Pancreas (tissue), 10 donors: ENCODE results near the gene DEPDC4. TPM values are rescaled to one million over a fixed set of nuclear protein-coding genes. Genes with fewer than 3 reads are reported as not detected.
A peak's percentile ranks its signal among the peaks of the same experiment; 100 is the strongest.
"Not testable (repeated sequence)": the region's sequence is repeated elsewhere in the genome, so short reads cannot be mapped to it uniquely, and the experiment has no call there.

Experiments used
- ATAC-seq, 4 donors: fragments of 200-7000 bp; cut with Tn5 transposase; one replicate each; pipeline versions ENCODE4 v1.8.0 to v1.9.1; 2020; ENCODE audit warnings: mild to moderate bottlenecking in 4 of 4, moderate library complexity in 4 of 4
- DNase-seq, 6 donors: peaks; one replicate each; pipeline ENCODE4 v3.0.0-alpha.2; 2020
- FAIRE-seq: peaks from 2 replicates; lab custom pipeline; 2012; peaks lifted over from hg19 to GRCh38; lab: Jason Lieb, UNC
- H3K27ac ChIP-seq, 4 donors: fragments of 200-600 bp; sonication (generic); 1 replicate in 3 of 4; 2 replicates in 1 of 4; pipeline versions ENCODE4 v1.5.0 to v1.8.0; 2020
- H3K27me3 ChIP-seq, 4 donors: fragments of 200-600 bp; one replicate each; pipeline ENCODE4 v1.8.0; 2021
- H3K36me3 ChIP-seq, 3 donors: fragments of 200-600 bp; sonication (generic) in 1 of 3; one replicate each; pipeline versions ENCODE4 v1.5.0 to v1.8.0; 2020 to 2021
- H3K4me1 ChIP-seq, 3 donors: fragments of 200-600 bp; one replicate each; pipeline ENCODE4 v1.8.0; 2021
- H3K4me3 ChIP-seq, 4 donors: fragments of 200-600 bp; sonication (generic) in 2 of 4; one replicate each; pipeline versions ENCODE4 v1.5.0 to v1.8.0; 2020 to 2021
- H3K9me3 ChIP-seq, 4 donors: fragments of 200-600 bp; one replicate each; pipeline ENCODE4 v1.8.0; 2021
- CTCF ChIP-seq, 4 donors: fragments of 200-600 bp; sonication (generic) in 3 of 4; IDR thresholded peaks; one replicate each; pipeline versions ENCODE4 v1.5.0 to v1.8.0; 2021; ENCODE audit warnings: antibody characterized with exemption in 4 of 4
- WGBS, 2 donors: extraction: QIAGEN DNeasy Blood & Tissue Kit; methylation state at CpG; one replicate each; pipeline ENCODE4 v1.1.7; 2013; 5-methylcytosine and 5-hydroxymethylcytosine counted together
- intact Hi-C, 3 donors: fragments of 100-400 bp; cut with DNase I; formaldehyde crosslinking; loops; one replicate each; pipeline versions ENCODE4 v1.11.1 to v1.14.2; 2022
- polyA plus RNA-seq, 2 donors: library from polyadenylated mRNA; stranded (reverse); fragments of 200-250 nt; gene quantifications; one replicate each; pipeline ENCODE4 v1.2.3, GENCODE V29; 2013
- total RNA-seq, 6 donors: library from RNA; stranded (reverse); fragmentation: NEBNext Ultra II Directional in 4 of 6; extraction: Animal tissue kit (Norgen Biotek cat#: 25700) in 4 of 6; gene quantifications; one replicate each; pipeline versions ENCODE4 v1.2.1 to v1.2.4, GENCODE V29; 2021 to 2023
- donor health status: healthy with polysubstance abuse.
- donor health status: DM: no; HTN: no; CAD: no; lungs with moderate emphysema.
- donor health status: DM: no; HTN: no; CAD: no.
- donor health status: control.
- donor health status: control.
- donor health status: Bipolar disorder and iron deficiency.
- donor health status: DM: yes; HTN: yes; CAD: no.
- donor health status: DM: no; HTN: no; CAD: no.
- donor health status: DM: no; HTN: no; CAD: no.
- donor health status: DM: yes; HTN: yes; CAD: no.

DEPDC4 gene
- total and polyA plus RNA-seq, 8 donors: 0.42 to 2.2 (median 1.2) TPM

GRCh38 chr12:100229876-100230275 is 37.0 kb downstream of the DEPDC4 start:
- ATAC-seq: peak in 1 of 4 donors; percentile 44
- whole genome bisulfite sequencing, 2 donors: 91 to 92% methylated on average over 4 of the region's 4 CpGs
- intact Hi-C loops: loop anchor here in 2 of 3 donors (10.0 kb wide), 2 partner anchors 315 to 325 kb away; no protein-coding TSS in a partner anchor
- no peak for DNase-seq
- no peak overlapping the region for H3K4me3 ChIP-seq
- H3K9me3 ChIP-seq: no peaks in the 10 kb centered on the region
- no peaks in the 10 kb centered on the region for H3K4me1 ChIP-seq
- H3K27ac ChIP-seq: no peak overlapping the region
- H3K36me3 ChIP-seq: no peaks in the 10 kb centered on the region
- no peak for TF ChIP-seq CTCF (IDR thresholded peaks at IDR 0.05)
- H3K27me3 ChIP-seq: no peaks in the 10 kb centered on the region
- FAIRE-seq: no peak

DNA sequence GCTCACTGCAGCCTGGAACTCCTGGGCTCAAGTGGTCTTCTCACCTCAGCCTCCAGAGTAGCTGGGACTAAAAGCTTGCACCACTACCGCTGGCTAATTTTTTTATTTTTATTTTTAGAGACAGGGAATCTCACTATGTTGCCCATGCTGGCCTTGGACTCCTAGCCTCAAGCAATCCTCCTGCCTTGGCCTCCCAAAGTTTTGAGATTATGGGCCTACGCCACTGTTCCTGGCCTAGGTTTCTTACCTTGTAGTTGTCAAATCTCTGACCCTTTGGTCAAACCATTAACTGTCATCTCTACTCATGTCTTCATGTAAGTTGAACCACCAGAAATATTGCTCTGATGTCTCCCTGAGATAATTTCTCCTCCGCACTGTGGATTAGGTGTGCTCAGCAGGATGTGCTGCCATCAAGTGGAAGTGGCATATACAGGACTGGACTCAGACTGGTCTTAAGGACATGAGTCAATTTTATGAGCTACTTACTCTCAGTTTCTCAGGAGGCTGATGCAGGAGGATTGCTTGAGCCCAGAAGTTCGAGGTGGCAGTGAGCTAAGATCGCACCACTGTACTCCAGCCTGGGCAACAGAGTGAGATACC is 37.7 kb downstream of the DEPDC4 start:
- Histone ChIP-seq H3K9me3 (no peaks in the 10 kb centered on the region), H3K4me1 (no peaks in the 10 kb centered on the region), H3K4me3 (no peak overlapping the region), H3K36me3 (no peaks in the 10 kb centered on the region), H3K27me3 (no peaks in the 10 kb centered on the region), H3K27ac (no peak overlapping the region)
- DNase-seq (no peak), FAIRE-seq (no peak), ATAC-seq (peak in 2 of 4 donors; percentile 32 to 53)
- intact Hi-C loops: no loop called here
- no peak for TF ChIP-seq CTCF (IDR thresholded peaks at IDR 0.05)
- 96 to 97% methylated on average over 5 of the region's 5 CpGs for WGBS, 2 donors

DNA sequence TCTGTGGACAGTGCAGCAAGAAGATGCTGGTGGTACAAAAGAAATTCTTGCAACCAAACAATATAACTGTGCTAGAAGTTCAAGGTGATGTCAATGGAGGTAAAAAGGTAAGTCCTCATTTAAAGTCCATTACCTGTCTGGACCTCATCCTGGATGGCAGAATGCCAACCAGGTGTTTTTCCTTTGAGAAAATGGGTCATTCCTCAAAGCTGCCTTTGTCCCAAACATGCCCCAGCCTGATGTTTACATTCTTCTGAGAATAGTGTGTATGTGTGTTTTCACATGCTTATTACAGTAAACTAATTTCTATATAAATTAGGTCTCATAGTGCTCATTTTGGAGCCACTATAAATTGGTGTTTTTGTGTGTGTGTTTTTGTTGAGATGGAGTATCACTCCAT is 41.4 kb downstream of the DEPDC4 start:
- Histone ChIP-seq H3K4me3 (no peak overlapping the region), H3K36me3 (no peaks in the 10 kb centered on the region), H3K4me1 (no peaks in the 10 kb centered on the region), H3K9me3 (no peaks in the 10 kb centered on the region), H3K27ac (no peak overlapping the region), H3K27me3 (no peaks in the 10 kb centered on the region)
- ATAC-seq: no peak
- no peak for DNase-seq
- no peak for FAIRE-seq
- no peak for TF ChIP-seq CTCF (IDR thresholded peaks at IDR 0.05)
- intact Hi-C loops: no loop called here

DNA sequence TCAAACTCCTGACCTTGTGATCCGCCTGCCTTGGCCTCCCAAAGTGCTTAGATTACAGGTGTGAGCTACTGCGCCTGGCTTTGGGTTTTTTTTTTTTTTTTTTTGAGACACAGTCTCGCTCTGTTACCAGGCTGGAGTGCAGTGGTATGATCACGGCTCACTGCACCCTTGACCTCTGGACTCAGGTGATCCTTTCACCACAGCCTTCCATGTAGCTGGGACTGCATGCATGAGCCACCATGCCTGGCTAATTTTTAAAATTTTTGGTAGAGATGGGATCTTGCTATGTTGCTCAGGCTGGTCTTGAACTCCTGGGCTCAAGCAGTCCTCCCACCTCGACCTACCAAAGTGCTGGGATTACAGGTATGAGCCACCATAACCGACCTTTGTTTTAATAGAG is 44.7 kb downstream of the DEPDC4 start:
- H3K36me3 ChIP-seq, H3K9me3 ChIP-seq, H3K27ac ChIP-seq, H3K4me1 ChIP-seq, DNase-seq, FAIRE-seq, intact Hi-C loops, H3K4me3 ChIP-seq, ATAC-seq, H3K27me3 ChIP-seq: not testable (repeated sequence)
- 94 to 97% methylated on average over 6 of the region's 6 CpGs for WGBS, 2 donors

GRCh38 chr12:100221523-100221922 is 45.4 kb downstream of the DEPDC4 start:
- H3K36me3 ChIP-seq: no peaks in the 10 kb centered on the region
- H3K4me3 ChIP-seq: no peak overlapping the region
- no peak for FAIRE-seq
- no peak for DNase-seq
- H3K27ac ChIP-seq: no peak overlapping the region
- intact Hi-C loops: no loop called here
- WGBS, 2 donors: 92 to 93% methylated on average over 3 of the region's 3 CpGs
- peaks cover 0 to under 1% (median 0%) of the 10 kb centered on the region in 3 donors for H3K4me1 ChIP-seq
- no peaks in the 10 kb centered on the region for H3K9me3 ChIP-seq
- ATAC-seq: no peak
- no peak for TF ChIP-seq CTCF (IDR thresholded peaks at IDR 0.05)
- no peaks in the 10 kb centered on the region for H3K27me3 ChIP-seq
